ENCODE measurements around the gene C5orf15. TPM values are rescaled to one million over a fixed set of nuclear protein-coding genes. Genes with fewer than 3 reads are reported as not detected.

The C5orf15 gene
- total RNA-seq, 4 donors from 2014 or later: 53.7 to 76.3 (median 71.4) TPM

GRCh38 chr5:133953568-133954145, 14.8 kb downstream of the C5orf15 start:
- 79 to 82% methylated on average over 10 of the region's 10 CpGs for WGBS, 2 donors

GRCh38 chr5:133952729-133953567, 15.5 kb downstream of the C5orf15 start:
- TF ChIP-seq CTCF (IDR thresholded peaks at IDR 0.05) (no peak), POLR2A (IDR thresholded peaks at IDR 0.05) (no peak)
- 61 to 65% methylated on average over 9 to 10 of the region's 10 CpGs for WGBS, 2 donors
- intact Hi-C loops (cut with DNase I): no loop called here
- Histone ChIP-seq H3K4me1 (peaks cover 6 to 13% of the 10 kb centered on the region in 2 donors), H3K27ac (peak overlapping the region; percentile 45 to 62 (median 56)), H3K36me3 (peaks cover 0 to 9% of the 10 kb centered on the region in 2 donors), H3K4me3 (replicated peaks in 1 of 3) (no peak overlapping the region), H3K27me3 (no peaks in the 10 kb centered on the region), H3K9me3 (no peaks in the 10 kb centered on the region)
- peak; percentile 30 to 33 for DNase-seq

More at GRCh38 chr5:133953568-133954145, 14.8 kb downstream of the C5orf15 start:
- TF ChIP-seq POLR2A (IDR thresholded peaks at IDR 0.05): no peak
- no peak for TF ChIP-seq CTCF (IDR thresholded peaks at IDR 0.05)
- Histone ChIP-seq H3K27me3 (no peaks in the 10 kb centered on the region), H3K4me3 (replicated peaks in 1 of 3) (no peak overlapping the region), H3K4me1 (peaks cover 6 to 13% of the 10 kb centered on the region in 2 donors), H3K27ac (peak overlapping the region in 2 of 3 donors; percentile 45 to 62), H3K9me3 (no peaks in the 10 kb centered on the region), H3K36me3 (peaks cover 0 to 10% of the 10 kb centered on the region in 2 donors)
- intact Hi-C loops (cut with DNase I): no loop called here
- DNase-seq: no peak

- no peak for DNase-seq
- WGBS, 2 donors: 88 to 91% methylated on average over 7 of the region's 7 CpGs
- Histone ChIP-seq H3K27me3 (no peaks in the 10 kb centered on the region), H3K4me1 (no peaks in the 10 kb centered on the region), H3K27ac (no peak overlapping the region), H3K36me3 (peaks cover 0 to 7% of the 10 kb centered on the region in 2 donors), H3K4me3 (replicated peaks in 1 of 3) (no peak overlapping the region), H3K9me3 (no peaks in the 10 kb centered on the region)
- intact Hi-C loops (cut with DNase I): no loop called here
- TF ChIP-seq POLR2A (IDR thresholded peaks at IDR 0.05): no peak
- TF ChIP-seq CTCF (IDR thresholded peaks at IDR 0.05): no peak
These were observed 17.4 kb downstream of the C5orf15 start for GRCh38 chr5:133950821-133951612.

- no peak overlapping the region for H3K27ac ChIP-seq
- peaks cover 0 to 9% of the 10 kb centered on the region in 2 donors for H3K4me1 ChIP-seq
- intact Hi-C loops (cut with DNase I): no loop called here
- H3K27me3 ChIP-seq: no peaks in the 10 kb centered on the region
- no peaks in the 10 kb centered on the region for H3K9me3 ChIP-seq
- no peak for DNase-seq
- H3K4me3 ChIP-seq (replicated peaks in 1 of 3): no peak overlapping the region
- H3K36me3 ChIP-seq: no peaks in the 10 kb centered on the region
- TF ChIP-seq CTCF (IDR thresholded peaks at IDR 0.05) (no peak), POLR2A (IDR thresholded peaks at IDR 0.05) (no peak)
These were observed 19.7 kb downstream of the C5orf15 start for GRCh38 chr5:133948721-133949120.

Measured in thyroid gland (tissue), 4 donors.